Activated naive CD8-positive, alpha-beta T cell (primary cell): Measurements from ENCODE around the gene FUCA1.

Experiments
- H3K27ac Mint-ChIP-seq: one replicate; pipeline ENCODE4 v1.8.0; 2021; ENCODE audit warnings: mixed read lengths
- H3K27me3 Mint-ChIP-seq: one replicate; pipeline ENCODE4 v1.8.0; 2021; ENCODE audit warnings: mixed read lengths
- H3K36me3 Mint-ChIP-seq: one replicate; pipeline ENCODE4 v1.8.0; 2021; ENCODE audit warnings: mixed read lengths
- H3K4me1 Mint-ChIP-seq: one replicate; pipeline ENCODE4 v1.8.0; 2021; ENCODE audit warnings: low read depth, mixed read lengths
- H3K4me3 Mint-ChIP-seq: one replicate; pipeline ENCODE4 v1.8.0; 2021; ENCODE audit warnings: mild to moderate bottlenecking, mixed read lengths
- H3K9me3 Mint-ChIP-seq: one replicate; pipeline ENCODE4 v1.8.0; 2021; ENCODE audit warnings: low read depth, mixed read lengths

Gene FUCA1

GRCh38 chr1:23795676-23796465 lies 72.2 kb downstream of the FUCA1 start:
- H3K36me3 Mint-ChIP-seq, result peaks cover 2% of the 10 kb centered on the region
- no peak overlapping the region for H3K4me3 Mint-ChIP-seq
- H3K4me1 Mint-ChIP-seq, result peaks cover 18% of the 10 kb centered on the region
- no peaks in the 10 kb centered on the region for H3K27me3 Mint-ChIP-seq
- H3K9me3 Mint-ChIP-seq, result no peaks in the 10 kb centered on the region
- no peak overlapping the region for H3K27ac Mint-ChIP-seq
